Heart right ventricle (tissue), 16 donors: ENCODE data around the gene NF2. TPM values are rescaled to one million over a fixed set of nuclear protein-coding genes. Genes with fewer than 3 reads are reported as not detected.

Experiments
- ATAC-seq, 8 donors: fragments of 200-7000 bp; cut with Tn5 transposase; one replicate each; pipeline ENCODE4 v1.9.1; 2020; ENCODE audit warnings: mild to moderate bottlenecking in 8 of 8, moderate library complexity in 8 of 8, moderate number of reproducible peaks in 1 of 8
- DNase-seq, 2 donors: peaks; one replicate each; pipeline ENCODE4 v3.0.0-alpha.2; 2020
- H3K27ac ChIP-seq, 10 donors: fragments of 200-600 bp; sonication (generic) in 2 of 10; one replicate each; pipeline versions ENCODE4 v1.5.0 to v1.8.0; 2020 to 2022; ENCODE audit warnings: mild to moderate bottlenecking in 3 of 10
- H3K27me3 ChIP-seq, 7 donors: fragments of 200-600 bp; one replicate each; pipeline ENCODE4 v1.8.0; 2021 to 2022; ENCODE audit warnings: mild to moderate bottlenecking in 2 of 7
- H3K36me3 ChIP-seq, 9 donors: fragments of 200-600 bp; sonication (generic) in 1 of 9; one replicate each; pipeline versions ENCODE4 v1.5.0 to v1.8.0; 2020 to 2022; ENCODE audit warnings: mild to moderate bottlenecking in 2 of 9
- H3K4me1 ChIP-seq, 9 donors: fragments of 200-600 bp; sonication (generic) in 1 of 9; one replicate each; pipeline versions ENCODE4 v1.5.0 to v1.8.0; 2020 to 2022; ENCODE audit warnings: mild to moderate bottlenecking in 4 of 9
- H3K4me3 ChIP-seq, 10 donors: fragments of 200-600 bp; sonication (generic) in 2 of 10; one replicate each; pipeline versions ENCODE4 v1.5.0 to v1.8.0; 2020 to 2022; ENCODE audit warnings: mild to moderate bottlenecking in 7 of 10, moderate library complexity in 2 of 10
- H3K9me3 ChIP-seq, 11 donors: fragments of 200-600 bp in 10 of 11; sonication (generic) in 2 of 11; one replicate each; pipeline versions ENCODE4 v1.5.0 to v1.8.0; 2013 to 2022; ENCODE audit warnings: mild to moderate bottlenecking in 2 of 11, control low read depth in 1 of 11, moderate library complexity in 1 of 11
- WGBS, 2 donors: extraction: QIAGEN DNeasy Blood & Tissue Kit; methylation state at CpG; one replicate each; pipeline ENCODE4 v1.1.7; 2013; ENCODE audit warnings: inconsistent platforms in 1 of 2; 5-methylcytosine and 5-hydroxymethylcytosine counted together
- intact Hi-C, 10 donors: fragments of 100-400 bp; cut with DNase I; formaldehyde crosslinking; loops; one replicate each; pipeline versions ENCODE4 v1.11.1 to v1.14.2; 2022
- polyA plus RNA-seq, 2 donors: library from polyadenylated mRNA; stranded (reverse); fragments of 200-250 nt; gene quantifications; one replicate each; pipeline ENCODE4 v1.2.3, GENCODE V29; 2013
- total RNA-seq, 10 donors: library from RNA; stranded (reverse); fragmentation: NEBNext Ultra II Directional in 3 of 10; extraction: Animal tissue kit (Norgen Biotek cat#: 25700) in 3 of 10; gene quantifications; one replicate each; pipeline versions ENCODE4 v1.2.1 to v1.2.4, GENCODE V29; 2021 to 2023
- TF ChIP-seq, protein P1 (sequence below), 9 donors: fragments of 200-600 bp; sonication (generic) in 2 of 9; IDR thresholded peaks; one replicate each; pipeline versions ENCODE4 v1.5.0 to v1.8.0; 2021 to 2022; ENCODE audit warnings: antibody characterized with exemption in 9 of 9, mild to moderate bottlenecking in 5 of 9, moderate library complexity in 1 of 9
- donor health status: Arrhythmogenic right ventricular cardiomyopathy.
- donor health status: ischemic (EF 13 %, LVEDD 7.1; RV severe dilation, severe dysfunction).
- donor health status: healthy with polysubstance abuse.
- donor health status: DM: no; HTN: yes; CAD: no.
- donor health status: DM: no; HTN: no; CAD: no.
- donor health status: ischemic (EF 25% LVEDD 6.9; RV normal size, moderate dysfunction).
- donor health status: ischemic (EF 25% LVEDD 5.7; RV mildly dilated, moderate dysfunction).
- donor health status: healthy.
- donor health status: DM: yes; HTN: yes; CAD: no.
- donor health status: Ischemic cardiomyopathy.
- donor health status: ischemic (EF 35%, LVEDD 5.7; RV mildly dilated, moderate dysfunction).
- donor health status: nonischemic (EF 11% LVEDD 7.7; RV severe dilation, severe dysfunction).
- donor health status: DM: yes; HTN: yes; CAD: no.
- donor health status: PGD.
- donor health status: ischemic (EF 29% LVEDD 5.4; RV normal size, mild dysfunction).
- donor health status: nonischemic (EF 23%, LVEDD 6.1; RV moderate dilation, normal function).

Gene NF2
- total and polyA plus RNA-seq, 12 donors = 9.7 to 59.4 (median 43.8) TPM

DNA sequence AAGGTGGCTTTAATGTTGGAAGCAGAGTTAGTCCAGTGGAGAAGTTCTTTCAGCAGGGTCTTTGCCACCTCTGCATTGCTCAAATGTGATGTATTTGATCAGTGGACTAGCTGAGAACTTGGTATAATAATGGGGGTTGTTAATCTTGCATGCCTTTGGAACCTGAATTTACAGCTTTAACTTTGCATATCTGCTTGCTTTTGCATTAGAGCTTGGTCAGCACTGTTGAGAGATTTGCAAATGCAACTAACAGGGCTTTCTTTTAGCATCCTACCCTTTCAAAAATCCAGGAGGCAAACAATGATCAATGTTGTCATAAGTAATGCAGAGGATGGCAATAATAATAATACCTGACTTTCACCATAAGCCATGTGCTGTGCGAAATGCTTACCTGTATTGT, 48.2 kb downstream of the NF2 start:
- intact Hi-C loops = no loop called here
- no peak for DNase-seq
- 96 to 100% methylated on average over 1 of the region's 1 CpG for WGBS, 2 donors
- Histone ChIP-seq H3K4me3 (no peak overlapping the region), H3K4me1 (no peaks in the 10 kb centered on the region), H3K9me3 (no peaks in the 10 kb centered on the region), H3K27me3 (no peaks in the 10 kb centered on the region), H3K27ac (no peak overlapping the region), H3K36me3 (peaks cover 0 to 70% (median 7%) of the 10 kb centered on the region in 9 donors)
- TF ChIP-seq, protein P1, sequence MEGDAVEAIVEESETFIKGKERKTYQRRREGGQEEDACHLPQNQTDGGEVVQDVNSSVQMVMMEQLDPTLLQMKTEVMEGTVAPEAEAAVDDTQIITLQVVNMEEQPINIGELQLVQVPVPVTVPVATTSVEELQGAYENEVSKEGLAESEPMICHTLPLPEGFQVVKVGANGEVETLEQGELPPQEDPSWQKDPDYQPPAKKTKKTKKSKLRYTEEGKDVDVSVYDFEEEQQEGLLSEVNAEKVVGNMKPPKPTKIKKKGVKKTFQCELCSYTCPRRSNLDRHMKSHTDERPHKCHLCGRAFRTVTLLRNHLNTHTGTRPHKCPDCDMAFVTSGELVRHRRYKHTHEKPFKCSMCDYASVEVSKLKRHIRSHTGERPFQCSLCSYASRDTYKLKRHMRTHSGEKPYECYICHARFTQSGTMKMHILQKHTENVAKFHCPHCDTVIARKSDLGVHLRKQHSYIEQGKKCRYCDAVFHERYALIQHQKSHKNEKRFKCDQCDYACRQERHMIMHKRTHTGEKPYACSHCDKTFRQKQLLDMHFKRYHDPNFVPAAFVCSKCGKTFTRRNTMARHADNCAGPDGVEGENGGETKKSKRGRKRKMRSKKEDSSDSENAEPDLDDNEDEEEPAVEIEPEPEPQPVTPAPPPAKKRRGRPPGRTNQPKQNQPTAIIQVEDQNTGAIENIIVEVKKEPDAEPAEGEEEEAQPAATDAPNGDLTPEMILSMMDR (IDR thresholded peaks at IDR 0.05) = no peak
- no peak for ATAC-seq

DNA sequence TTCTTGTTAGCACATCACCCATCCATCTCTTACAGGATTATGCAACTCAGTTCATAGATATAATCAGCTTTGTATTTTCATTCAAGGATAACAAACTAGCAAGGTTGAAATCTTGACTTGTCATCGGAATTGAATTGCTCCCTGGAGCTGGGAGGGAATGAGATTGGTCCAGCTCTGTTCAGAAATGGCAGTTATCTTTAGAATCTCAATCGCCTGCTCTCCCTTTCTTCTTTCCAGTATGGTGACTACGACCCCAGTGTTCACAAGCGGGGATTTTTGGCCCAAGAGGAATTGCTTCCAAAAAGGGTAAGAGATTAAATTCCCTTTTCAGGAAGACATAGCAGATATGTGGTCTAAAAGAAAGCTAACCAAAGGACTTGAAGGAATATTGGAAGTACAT, 51.0 kb downstream of the NF2 start:
- intact Hi-C loops = no loop called here
- H3K27ac ChIP-seq = no peak overlapping the region
- ATAC-seq = no peak
- H3K4me1 ChIP-seq = peaks cover 0 to 19% (median 0%) of the 10 kb centered on the region in 9 donors
- TF ChIP-seq, protein P1 (IDR thresholded peaks at IDR 0.05) = no peak
- H3K36me3 ChIP-seq = peaks cover 0 to 70% (median 7%) of the 10 kb centered on the region in 9 donors
- no peak overlapping the region for H3K4me3 ChIP-seq
- no peaks in the 10 kb centered on the region for H3K9me3 ChIP-seq
- WGBS, 2 donors = 89 to 93% methylated on average over 4 of the region's 4 CpGs
- no peaks in the 10 kb centered on the region for H3K27me3 ChIP-seq
- no peak for DNase-seq

DNA sequence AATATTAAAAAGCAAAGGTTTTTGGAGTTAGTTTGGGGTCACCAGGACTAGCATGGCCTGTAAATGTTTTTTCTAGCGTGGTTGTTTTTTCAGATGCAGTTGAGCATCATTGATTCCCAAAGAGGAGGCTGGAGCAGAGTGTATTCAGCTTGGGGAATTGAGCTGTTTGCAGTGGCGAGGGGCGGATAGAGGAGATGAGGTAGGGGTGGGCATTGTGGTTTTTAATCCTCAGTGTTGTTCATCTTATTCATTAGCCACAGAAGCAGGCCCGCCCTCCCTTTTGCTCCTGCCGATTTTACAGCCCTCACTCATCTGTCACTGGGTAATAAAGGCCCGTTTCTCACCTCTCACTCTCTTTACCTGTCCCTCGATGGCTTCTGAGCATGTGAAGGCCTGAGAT, 51.4 kb downstream of the NF2 start:
- peaks cover 0 to 20% (median 0%) of the 10 kb centered on the region in 9 donors for H3K4me1 ChIP-seq
- peaks cover 0 to 74% (median 7%) of the 10 kb centered on the region in 9 donors for H3K36me3 ChIP-seq
- TF ChIP-seq, protein P1 (IDR thresholded peaks at IDR 0.05) = no peak
- H3K9me3 ChIP-seq = no peaks in the 10 kb centered on the region
- intact Hi-C loops = no loop called here
- ATAC-seq = no peak
- 90 to 92% methylated on average over 7 of the region's 7 CpGs for WGBS, 2 donors
- no peaks in the 10 kb centered on the region for H3K27me3 ChIP-seq
- H3K27ac ChIP-seq = no peak overlapping the region
- no peak overlapping the region for H3K4me3 ChIP-seq
- no peak for DNase-seq

DNA sequence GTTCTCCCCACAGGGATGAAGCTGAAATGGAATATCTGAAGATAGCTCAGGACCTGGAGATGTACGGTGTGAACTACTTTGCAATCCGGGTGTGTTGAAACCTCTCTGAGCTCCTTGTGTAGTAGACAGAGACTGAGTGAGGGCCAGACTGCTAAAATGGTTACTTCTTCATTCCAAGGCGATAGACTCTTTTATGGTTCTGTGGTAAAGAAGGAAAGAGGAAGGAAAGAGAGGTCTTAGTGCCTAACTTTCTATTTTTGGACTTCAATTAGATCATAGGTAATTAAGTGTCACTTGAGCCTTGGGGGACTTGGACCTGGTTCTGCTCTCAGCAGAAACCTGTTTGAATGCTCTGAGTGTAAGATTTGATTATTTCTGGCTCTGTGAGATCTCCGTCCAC, 54.7 kb downstream of the NF2 start:
- no peaks in the 10 kb centered on the region for H3K9me3 ChIP-seq
- no peaks in the 10 kb centered on the region for H3K27me3 ChIP-seq
- H3K4me3 ChIP-seq = no peak overlapping the region
- ATAC-seq = peak in 1 of 8 donors; percentile 29
- H3K36me3 ChIP-seq = peaks cover 0 to 93% (median 16%) of the 10 kb centered on the region in 9 donors
- TF ChIP-seq, protein P1 (IDR thresholded peaks at IDR 0.05) = no peak
- no peak for DNase-seq
- peaks cover 0 to 20% (median 0%) of the 10 kb centered on the region in 9 donors for H3K4me1 ChIP-seq
- intact Hi-C loops = no loop called here
- 74 to 82% methylated on average over 4 of the region's 4 CpGs for WGBS, 2 donors
- H3K27ac ChIP-seq = no peak overlapping the region
